Gastroesophageal sphincter (tissue), 4 donors: ENCODE measurements around the gene SRCIN1. TPM values are rescaled to one million over a fixed set of nuclear protein-coding genes. Genes with fewer than 3 reads are reported as not detected.
"Not testable (repeated sequence)": the region's sequence is repeated elsewhere in the genome, so short reads cannot be mapped to it uniquely, and the experiment has no call there.

Experiments
- ATAC-seq: fragments of 150-250 bp; one replicate; pipeline ENCODE4 v1.9.1; 2016; ENCODE audit warnings: mild to moderate bottlenecking, moderate library complexity
- H3K27ac ChIP-seq, 4 donors: fragments of 200-600 bp; sonication (generic) in 3 of 4; 1 replicate in 3 of 4; 2 replicates in 1 of 4; pipeline ENCODE4 v1.5.1; 2016 to 2019
- H3K27me3 ChIP-seq: fragments of 200-600 bp; sonication (generic); one replicate; pipeline ENCODE4 v1.5.1; 2019
- H3K36me3 ChIP-seq, 2 donors: fragments of 200-600 bp; sonication (generic); one replicate each; pipeline ENCODE4 v1.5.1; 2019; ENCODE audit warnings: control low read depth in 1 of 2
- H3K4me1 ChIP-seq, 3 donors: fragments of 200-600 bp; sonication (generic); 1 replicate in 2 of 3; 2 replicates in 1 of 3; pipeline ENCODE4 v1.5.1; 2016 to 2019; ENCODE audit warnings: control low read depth in 2 of 3
- H3K4me3 ChIP-seq, 2 donors: fragments of 200-600 bp; sonication (generic); one replicate each; pipeline ENCODE4 v1.5.1; 2019; ENCODE audit warnings: mild to moderate bottlenecking in 1 of 2, moderate library complexity in 1 of 2
- H3K9me3 ChIP-seq, 3 donors: fragments of 200-600 bp; sonication (generic); one replicate each; pipeline ENCODE4 v1.5.1; 2017 to 2019; ENCODE audit warnings: control low read depth in 2 of 3
- CTCF ChIP-seq, 4 experiments: fragments of 200-600 bp in 2 of 4; fragments of 450-650 bp in 2 of 4; sonication (generic) in 1 of 4; IDR thresholded peaks; one replicate each; pipeline ENCODE4 v1.5.1; 2017 to 2019; ENCODE audit warnings: antibody characterized with exemption in 4 of 4, mild to moderate bottlenecking in 2 of 4, moderate library complexity in 2 of 4
- EP300 ChIP-seq: sonication (generic); formaldehyde crosslinking; IDR thresholded peaks from one replicate; pipeline ENCODE4 v1.6.1; 2017; ENCODE audit warnings: antibody characterized with exemption, mild to moderate bottlenecking
- POLR2A ChIP-seq, 2 donors: fragments of 450-650 bp; IDR thresholded peaks; one replicate each; pipeline ENCODE4 v1.6.1; 2017; ENCODE audit warnings: antibody characterized with exemption in 2 of 2, mild to moderate bottlenecking in 2 of 2, moderate library complexity in 1 of 2
- POLR2AphosphoS5 ChIP-seq: sonication (generic); formaldehyde crosslinking; IDR thresholded peaks from one replicate; pipeline ENCODE4 v1.6.1; 2017; ENCODE audit warnings: antibody characterized with exemption
- WGBS, 2 donors: methylation state at CpG; one replicate each; pipeline ENCODE4 v1.1.5; 2018; ENCODE audit warnings: low coverage in 1 of 2; 5-methylcytosine and 5-hydroxymethylcytosine counted together
- total RNA-seq, 4 donors: library from RNA; depleted of rRNA; stranded (reverse); fragments of >200 nt; gene quantifications; one replicate each; pipeline ENCODE4 v1.1.0, GENCODE V29; 2016

SRCIN1 gene
- total RNA-seq, 4 donors from 2014 or later: 0.67 to 2.6 (median 1.5) TPM

- Histone ChIP-seq H3K36me3 (peaks cover 0 to 73% of the 10 kb centered on the region in 2 donors), H3K27ac (peak overlapping the region; percentile 6 to 75 (median 62)), H3K4me1 (peaks cover 3 to 54% (median 9%) of the 10 kb centered on the region in 3 donors), H3K4me3 (no peak overlapping the region), H3K27me3 (no peaks in the 10 kb centered on the region), H3K9me3 (no peaks in the 10 kb centered on the region)
- 44% methylated on average over 2 of the region's 2 CpGs; no CpG with 5 or more reads in 1 of the 2 donors for WGBS, 2 donors
- no peak for ATAC-seq
- TF ChIP-seq CTCF (IDR thresholded peaks at IDR 0.05): no peak
- no peak for TF ChIP-seq POLR2AphosphoS5
- no peak for TF ChIP-seq POLR2A (IDR thresholded peaks at IDR 0.05)
- TF ChIP-seq EP300: no peak
Observed at GRCh38 chr17:38485146-38485468, 120.6 kb downstream of the SRCIN1 start.

GRCh38 chr17:38484242-38485145 is 121.3 kb downstream of the SRCIN1 start:
- peak; percentile 96 for ATAC-seq
- WGBS, 2 donors: 23 to 49% methylated on average over 8 to 12 of the region's 21 CpGs

GRCh38 chr17:38482700-38483043 is 123.1 kb downstream of the SRCIN1 start:
- WGBS, 2 donors: 63 to 80% methylated on average over 2 to 3 of the region's 8 CpGs
- peaks cover 3 to 51% (median 9%) of the 10 kb centered on the region in 3 donors for H3K4me1 ChIP-seq
- H3K36me3 ChIP-seq: peaks cover 0 to 75% of the 10 kb centered on the region in 2 donors
- H3K27me3 ChIP-seq, H3K9me3 ChIP-seq, H3K4me3 ChIP-seq, ATAC-seq: not testable (repeated sequence)
- peak overlapping the region in 3 of 4 donors; percentile 43 to 75 (median 74) for H3K27ac ChIP-seq

More at GRCh38 chr17:38484242-38485145, 121.3 kb downstream of the SRCIN1 start:
- not testable (repeated sequence) for H3K9me3 ChIP-seq, H3K4me3 ChIP-seq, H3K27me3 ChIP-seq
- TF ChIP-seq POLR2AphosphoS5 (peak; percentile 9), CTCF (IDR thresholded peaks at IDR 0.05) (peak in 3 of 4 experiments; percentile 87 to 95 (median 93))
- Histone ChIP-seq H3K36me3 (peaks cover 0 to 73% of the 10 kb centered on the region in 2 donors), H3K27ac (peak overlapping the region; percentile 43 to 75 (median 66)), H3K4me1 (peaks cover 3 to 54% (median 9%) of the 10 kb centered on the region in 3 donors)

GRCh38 chr17:38482039-38482699 is 123.6 kb downstream of the SRCIN1 start:
- ATAC-seq, H3K27me3 ChIP-seq, H3K9me3 ChIP-seq, H3K4me3 ChIP-seq: not testable (repeated sequence)
- peaks cover 3 to 46% (median 9%) of the 10 kb centered on the region in 3 donors for H3K4me1 ChIP-seq
- H3K27ac ChIP-seq: peak overlapping the region in 1 of 4 donors; percentile 49
- peaks cover 0 to 80% of the 10 kb centered on the region in 2 donors for H3K36me3 ChIP-seq
- 100% methylated on average over 1 of the region's 19 CpGs; no CpG with 5 or more reads in 1 of the 2 donors for WGBS, 2 donors

Other genes starting within 250 kb of the SRCIN1 start
- 100 to 1,000 TPM in 1 of 4 donors, 10 to 100 TPM in 3; 45.3 to 132 (median 82.8) TPM for gene ARHGAP23, start 177.5 kb downstream of the SRCIN1 start, total RNA-seq
- gene EPOP, start 69.0 kb upstream of the SRCIN1 start, total RNA-seq: 1 to 10 TPM in 3 of 4 donors, under 1 TPM in 1; 0.31 to 3.5 (median 1.5) TPM
- 100 to 1,000 TPM in 1 of 4 donors, 10 to 100 TPM in 3; 55.6 to 101 (median 77.9) TPM for gene MLLT6, start 99.3 kb upstream of the SRCIN1 start, total RNA-seq
- 10 to 100 TPM in 2 of 4 donors, 1 to 10 TPM in 2; 8.5 to 14.9 (median 11.1) TPM for gene CISD3, start 124.4 kb upstream of the SRCIN1 start, total RNA-seq
- gene PCGF2, start 142.4 kb upstream of the SRCIN1 start, total RNA-seq: 10 to 100 TPM in 1 of 4 donors, 1 to 10 TPM in 3; 6.4 to 13.0 (median 9.7) TPM
- 100 to 1,000 TPM; 107 to 123 (median 117) TPM for gene PSMB3, start 146.8 kb upstream of the SRCIN1 start, total RNA-seq
- 10 to 100 TPM; 43.9 to 80.3 (median 62.1) TPM for gene PIP4K2B, start 193.6 kb upstream of the SRCIN1 start, total RNA-seq
- 10 to 100 TPM; 13.6 to 35.0 (median 23.3) TPM for gene CWC25, start 219.4 kb upstream of the SRCIN1 start, total RNA-seq
- 1,000 to 10,000 TPM in 3 of 4 donors, 100 to 1,000 TPM in 1; 755 to 2,040 (median 1,511) TPM for gene RPL23, start 247.8 kb upstream of the SRCIN1 start, total RNA-seq